ENCODE measurements around the gene GAMT. TPM values are rescaled to one million over a fixed set of nuclear protein-coding genes. Genes with fewer than 3 reads are reported as not detected.

The GAMT gene
- total RNA-seq, 3 donors from 2014 or later: 23.6 to 40.0 (median 30.3) TPM

DNA sequence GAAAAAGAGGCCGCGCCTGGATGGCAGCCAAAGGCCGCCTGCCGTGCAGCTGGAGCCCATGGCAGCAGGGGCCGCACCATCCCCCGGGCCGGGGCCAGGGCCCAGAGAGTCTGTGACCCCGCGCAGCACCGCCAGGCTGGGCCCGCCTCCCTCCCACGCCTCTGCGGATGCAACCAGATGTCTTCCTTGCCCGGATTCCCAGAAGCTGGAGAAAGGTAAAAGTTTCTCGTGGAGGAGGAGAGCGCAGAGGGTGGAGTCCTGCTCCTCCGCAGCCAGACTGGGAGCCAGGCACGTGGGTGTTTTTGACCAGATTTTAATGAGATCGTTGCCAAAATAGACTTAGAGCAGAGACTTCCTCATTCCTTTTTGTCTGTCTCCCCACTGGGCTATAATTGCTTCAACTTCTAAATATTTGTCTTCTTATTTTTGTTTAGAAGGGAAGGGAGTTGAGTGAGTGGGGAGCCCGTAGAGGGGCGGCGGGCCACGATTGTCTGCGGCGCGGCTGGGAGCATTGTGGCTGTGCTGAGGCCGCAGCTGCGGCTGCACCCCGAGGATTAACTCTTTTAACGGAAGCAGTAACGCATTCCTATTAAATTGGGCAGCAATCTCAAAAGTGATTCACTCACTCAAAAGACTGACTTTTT lies 40.4 kb downstream of the GAMT start:
- TF ChIP-seq, protein P1, sequence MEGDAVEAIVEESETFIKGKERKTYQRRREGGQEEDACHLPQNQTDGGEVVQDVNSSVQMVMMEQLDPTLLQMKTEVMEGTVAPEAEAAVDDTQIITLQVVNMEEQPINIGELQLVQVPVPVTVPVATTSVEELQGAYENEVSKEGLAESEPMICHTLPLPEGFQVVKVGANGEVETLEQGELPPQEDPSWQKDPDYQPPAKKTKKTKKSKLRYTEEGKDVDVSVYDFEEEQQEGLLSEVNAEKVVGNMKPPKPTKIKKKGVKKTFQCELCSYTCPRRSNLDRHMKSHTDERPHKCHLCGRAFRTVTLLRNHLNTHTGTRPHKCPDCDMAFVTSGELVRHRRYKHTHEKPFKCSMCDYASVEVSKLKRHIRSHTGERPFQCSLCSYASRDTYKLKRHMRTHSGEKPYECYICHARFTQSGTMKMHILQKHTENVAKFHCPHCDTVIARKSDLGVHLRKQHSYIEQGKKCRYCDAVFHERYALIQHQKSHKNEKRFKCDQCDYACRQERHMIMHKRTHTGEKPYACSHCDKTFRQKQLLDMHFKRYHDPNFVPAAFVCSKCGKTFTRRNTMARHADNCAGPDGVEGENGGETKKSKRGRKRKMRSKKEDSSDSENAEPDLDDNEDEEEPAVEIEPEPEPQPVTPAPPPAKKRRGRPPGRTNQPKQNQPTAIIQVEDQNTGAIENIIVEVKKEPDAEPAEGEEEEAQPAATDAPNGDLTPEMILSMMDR (IDR thresholded peaks at IDR 0.05): no peak
- TF ChIP-seq POLR2AphosphoS5 (IDR thresholded peaks at IDR 0.05) (peak in 2 of 3 donors; percentile 30 to 31), POLR2A (IDR thresholded peaks at IDR 0.05) (no peak)
- intact Hi-C loops (cut with DNase I; ENCODE audit: low total_unique reads): no loop called here
- Histone ChIP-seq H3K27ac (peak overlapping the region; percentile 65 to 77), H3K36me3 (no peaks in the 10 kb centered on the region), H3K4me1 (peaks cover 8 to 13% of the 10 kb centered on the region in 2 donors), H3K27me3 (no peaks in the 10 kb centered on the region), H3K4me3 (peak overlapping the region; percentile 23 to 53 (median 41)), H3K9me3 (no peaks in the 10 kb centered on the region)
- peak in 1 of 2 donors; percentile 60 for DNase-seq (ENCODE audit: low spot score in 2 of 2)

DNA sequence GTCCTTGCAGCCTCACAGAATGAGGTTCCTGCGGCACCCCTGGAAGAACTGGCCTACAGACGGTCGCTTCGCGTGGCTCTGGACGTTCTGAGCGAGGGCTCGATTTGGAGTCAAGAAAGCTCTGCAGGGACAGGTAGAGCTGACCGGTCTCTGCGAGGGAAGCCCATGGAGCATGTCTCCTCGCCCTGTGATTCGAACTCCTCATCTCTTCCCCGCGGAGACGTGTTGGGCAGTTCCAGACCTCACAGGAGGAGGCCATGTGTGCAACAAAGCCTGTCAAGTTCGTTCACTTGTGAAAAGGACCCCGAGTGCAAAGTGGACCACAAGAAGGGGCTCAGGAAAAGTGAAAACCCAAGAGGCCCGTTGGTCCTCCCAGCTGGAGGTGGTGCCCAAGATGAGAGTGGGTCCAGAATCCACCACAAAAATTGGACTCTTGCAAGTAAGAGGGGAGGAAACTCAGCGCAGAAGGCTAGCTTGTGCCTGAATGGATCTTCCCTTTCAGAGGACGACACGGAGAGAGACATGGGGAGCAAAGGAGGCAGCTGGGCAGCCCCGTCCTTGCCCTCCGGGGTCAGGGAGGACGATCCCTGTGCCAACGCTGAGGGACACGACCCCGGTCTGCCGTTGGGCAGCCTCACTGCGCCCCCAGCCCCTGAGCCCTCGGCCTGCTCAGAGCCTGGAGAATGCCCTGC lies 41.1 kb downstream of the GAMT start:
- no peaks in the 10 kb centered on the region for H3K36me3 ChIP-seq
- peaks cover 8 to 16% of the 10 kb centered on the region in 2 donors for H3K4me1 ChIP-seq
- DNase-seq (ENCODE audit: low spot score in 2 of 2): no peak
- no peaks in the 10 kb centered on the region for H3K27me3 ChIP-seq
- H3K9me3 ChIP-seq: no peaks in the 10 kb centered on the region
- TF ChIP-seq POLR2A (IDR thresholded peaks at IDR 0.05): no peak
- TF ChIP-seq, protein P1 (IDR thresholded peaks at IDR 0.05): no peak
- no peak for TF ChIP-seq POLR2AphosphoS5 (IDR thresholded peaks at IDR 0.05)
- intact Hi-C loops (cut with DNase I; ENCODE audit: low total_unique reads): no loop called here
- peak overlapping the region; percentile 65 to 77 for H3K27ac ChIP-seq
- H3K4me3 ChIP-seq: peak overlapping the region; percentile 23 to 53 (median 41)

DNA sequence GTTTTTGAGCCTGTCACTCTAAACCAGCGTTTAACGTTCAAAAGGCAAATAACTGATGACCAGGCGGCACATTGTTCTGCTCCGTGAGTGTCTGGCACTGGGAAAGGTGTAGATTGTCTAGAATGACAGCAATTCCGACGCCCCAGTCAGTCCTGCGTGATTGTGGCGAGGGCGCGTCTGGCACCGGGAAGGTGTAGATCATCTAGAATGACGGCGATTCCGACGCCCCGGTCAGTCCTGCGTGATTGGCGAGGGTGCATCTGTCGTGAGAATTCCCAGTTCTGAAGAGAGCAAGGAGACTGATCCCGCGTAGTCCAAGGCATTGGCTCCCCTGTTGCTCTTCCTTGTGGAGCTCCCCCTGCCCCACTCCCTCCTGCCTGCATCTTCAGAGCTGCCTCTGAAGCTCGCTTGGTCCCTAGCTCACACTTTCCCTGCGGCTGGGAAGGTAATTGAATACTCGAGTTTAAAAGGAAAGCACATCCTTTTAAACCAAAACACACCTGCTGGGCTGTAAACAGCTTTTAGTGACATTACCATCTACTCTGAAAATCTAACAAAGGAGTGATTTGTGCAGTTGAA lies 43.7 kb downstream of the GAMT start:
- no peaks in the 10 kb centered on the region for H3K36me3 ChIP-seq
- no peaks in the 10 kb centered on the region for H3K27me3 ChIP-seq
- TF ChIP-seq POLR2AphosphoS5 (IDR thresholded peaks at IDR 0.05) (no peak), POLR2A (IDR thresholded peaks at IDR 0.05) (no peak)
- TF ChIP-seq, protein P1 (IDR thresholded peaks at IDR 0.05): no peak
- H3K9me3 ChIP-seq: no peaks in the 10 kb centered on the region
- no peak overlapping the region for H3K4me3 ChIP-seq
- peaks cover 8 to 16% of the 10 kb centered on the region in 2 donors for H3K4me1 ChIP-seq
- intact Hi-C loops (cut with DNase I; ENCODE audit: low total_unique reads): no loop called here
- no peak overlapping the region for H3K27ac ChIP-seq
- DNase-seq (ENCODE audit: low spot score in 2 of 2): no peak

DNA sequence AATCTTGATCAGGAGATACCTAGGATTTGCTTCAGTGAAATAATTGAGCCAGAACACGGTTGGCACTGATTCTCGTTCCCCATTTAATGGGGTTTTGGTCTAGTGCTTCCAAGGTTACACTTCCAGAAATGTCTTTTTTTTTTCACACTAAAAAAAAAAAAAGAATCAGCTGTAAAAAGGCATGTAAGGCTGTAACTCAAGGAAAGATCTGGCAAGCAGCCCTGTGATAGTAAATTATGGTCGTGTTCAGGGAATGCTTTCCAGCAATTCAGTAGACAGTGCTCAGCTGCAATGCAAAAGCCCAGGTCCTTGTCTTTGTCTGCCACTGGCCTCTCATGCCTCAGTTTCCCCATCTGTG lies 44.9 kb downstream of the GAMT start:
- H3K36me3 ChIP-seq: no peaks in the 10 kb centered on the region
- DNase-seq (ENCODE audit: low spot score in 2 of 2): no peak
- peak overlapping the region in 1 of 2 donors; percentile 83 for H3K27ac ChIP-seq
- TF ChIP-seq POLR2AphosphoS5 (IDR thresholded peaks at IDR 0.05) (no peak), POLR2A (IDR thresholded peaks at IDR 0.05) (no peak)
- TF ChIP-seq, protein P1 (IDR thresholded peaks at IDR 0.05): no peak
- peaks cover under 1 to 7% of the 10 kb centered on the region in 2 donors for H3K4me1 ChIP-seq
- intact Hi-C loops (cut with DNase I; ENCODE audit: low total_unique reads): no loop called here
- H3K4me3 ChIP-seq: peak overlapping the region in 1 of 3 donors; percentile 90
- H3K27me3 ChIP-seq: no peaks in the 10 kb centered on the region
- no peaks in the 10 kb centered on the region for H3K9me3 ChIP-seq
